22Rv1 (cell line): Measurements from ENCODE around the gene MTHFD1L.

Experiments
- ZFX ChIP-seq: fragments of 450-650 bp; IDR thresholded peaks from 2 replicates; pipeline ENCODE4 v1.6.1; 2017; ENCODE audit warnings: antibody characterized with exemption, borderline replicate concordance
- TF ChIP-seq, protein P1 (sequence below): fragments of 450-650 bp; IDR thresholded peaks from 2 replicates; pipeline ENCODE4 v1.5.1; 2017; ENCODE audit warnings: mild to moderate bottlenecking

- TF ChIP-seq, protein P1, sequence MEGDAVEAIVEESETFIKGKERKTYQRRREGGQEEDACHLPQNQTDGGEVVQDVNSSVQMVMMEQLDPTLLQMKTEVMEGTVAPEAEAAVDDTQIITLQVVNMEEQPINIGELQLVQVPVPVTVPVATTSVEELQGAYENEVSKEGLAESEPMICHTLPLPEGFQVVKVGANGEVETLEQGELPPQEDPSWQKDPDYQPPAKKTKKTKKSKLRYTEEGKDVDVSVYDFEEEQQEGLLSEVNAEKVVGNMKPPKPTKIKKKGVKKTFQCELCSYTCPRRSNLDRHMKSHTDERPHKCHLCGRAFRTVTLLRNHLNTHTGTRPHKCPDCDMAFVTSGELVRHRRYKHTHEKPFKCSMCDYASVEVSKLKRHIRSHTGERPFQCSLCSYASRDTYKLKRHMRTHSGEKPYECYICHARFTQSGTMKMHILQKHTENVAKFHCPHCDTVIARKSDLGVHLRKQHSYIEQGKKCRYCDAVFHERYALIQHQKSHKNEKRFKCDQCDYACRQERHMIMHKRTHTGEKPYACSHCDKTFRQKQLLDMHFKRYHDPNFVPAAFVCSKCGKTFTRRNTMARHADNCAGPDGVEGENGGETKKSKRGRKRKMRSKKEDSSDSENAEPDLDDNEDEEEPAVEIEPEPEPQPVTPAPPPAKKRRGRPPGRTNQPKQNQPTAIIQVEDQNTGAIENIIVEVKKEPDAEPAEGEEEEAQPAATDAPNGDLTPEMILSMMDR, result no peak
- no peak for TF ChIP-seq ZFX
Measured at GRCh38 chr6:151096691-151097606, 231.4 kb downstream of the MTHFD1L start.
